ENCODE data around the gene TRAF7.

TRAF7 gene

DNA sequence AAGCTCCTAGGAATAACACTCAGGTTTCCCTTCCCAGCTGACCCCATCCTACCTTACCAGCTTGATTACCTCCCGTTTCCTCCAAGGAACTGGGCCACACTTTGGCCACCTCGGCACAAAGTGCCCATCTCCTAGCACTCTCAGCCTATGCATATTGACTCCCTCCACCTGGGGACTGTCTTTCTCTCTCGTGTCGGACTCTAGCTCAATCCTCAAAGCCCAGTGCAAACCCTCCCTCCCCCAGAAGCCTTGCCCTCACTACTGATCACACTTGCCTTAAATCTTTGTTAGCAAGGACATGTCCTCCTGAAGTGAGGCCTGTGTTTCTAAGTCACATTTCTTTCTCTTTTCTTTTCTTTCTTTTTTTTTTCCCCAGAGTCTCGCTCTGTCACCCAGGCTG lies 9.7 kb upstream of the TRAF7 start:
- H3K9ac ChIP-seq (ENCODE audit: low read length), result no peak overlapping the region
- no peak overlapping the region for H2AFZ ChIP-seq (ENCODE audit: low read length)
- DNase-seq, result no peak
- H3K27me3 ChIP-seq (replicated peaks; ENCODE audit: insufficient read depth, low read length), result 0 out of 2 replicates have a peak, but pooled peaks cover 9% of the 10 kb centered on the region
- H3F3A ChIP-seq (ENCODE audit: insufficient read depth, low read length), result peaks cover 30% of the 10 kb centered on the region
- H3K79me2 ChIP-seq (ENCODE audit: low read length), result no peaks in the 10 kb centered on the region
- no peak overlapping the region for H3K27ac ChIP-seq (ENCODE audit: low read length)
- H3K9me2 ChIP-seq (replicated peaks; ENCODE audit: insufficient read depth, low read length), result no peaks in the 10 kb centered on the region
- H3K36me3 ChIP-seq (replicated peaks; ENCODE audit: insufficient read depth, low read length), result no peaks in the 10 kb centered on the region
- no peak overlapping the region for H3K4me3 ChIP-seq (ENCODE audit: low read length)
- peaks cover 13% of the 10 kb centered on the region; the same call in 1 of the 2 replicates for H3K4me1 ChIP-seq (ENCODE audit: low read length)
- H3K4me2 ChIP-seq (ENCODE audit: low read depth, low read length), result no peak overlapping the region
- H4K20me1 ChIP-seq (ENCODE audit: insufficient read depth, low read length), result peaks cover 7% of the 10 kb centered on the region; the same call in 1 of the 2 replicates
- H3K9me3 ChIP-seq (replicated peaks; ENCODE audit: insufficient read depth, low read length), result no peaks in the 10 kb centered on the region
- TF ChIP-seq, protein P1, sequence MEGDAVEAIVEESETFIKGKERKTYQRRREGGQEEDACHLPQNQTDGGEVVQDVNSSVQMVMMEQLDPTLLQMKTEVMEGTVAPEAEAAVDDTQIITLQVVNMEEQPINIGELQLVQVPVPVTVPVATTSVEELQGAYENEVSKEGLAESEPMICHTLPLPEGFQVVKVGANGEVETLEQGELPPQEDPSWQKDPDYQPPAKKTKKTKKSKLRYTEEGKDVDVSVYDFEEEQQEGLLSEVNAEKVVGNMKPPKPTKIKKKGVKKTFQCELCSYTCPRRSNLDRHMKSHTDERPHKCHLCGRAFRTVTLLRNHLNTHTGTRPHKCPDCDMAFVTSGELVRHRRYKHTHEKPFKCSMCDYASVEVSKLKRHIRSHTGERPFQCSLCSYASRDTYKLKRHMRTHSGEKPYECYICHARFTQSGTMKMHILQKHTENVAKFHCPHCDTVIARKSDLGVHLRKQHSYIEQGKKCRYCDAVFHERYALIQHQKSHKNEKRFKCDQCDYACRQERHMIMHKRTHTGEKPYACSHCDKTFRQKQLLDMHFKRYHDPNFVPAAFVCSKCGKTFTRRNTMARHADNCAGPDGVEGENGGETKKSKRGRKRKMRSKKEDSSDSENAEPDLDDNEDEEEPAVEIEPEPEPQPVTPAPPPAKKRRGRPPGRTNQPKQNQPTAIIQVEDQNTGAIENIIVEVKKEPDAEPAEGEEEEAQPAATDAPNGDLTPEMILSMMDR (IDR thresholded peaks at IDR 0.05; ENCODE audit: low read length), result no peak
- no peak for TF ChIP-seq EZH2 (optimal IDR thresholded peaks at IDR 0.05; ENCODE audit: low read depth, low read length)
- no peak for TF ChIP-seq EZH2phosphoT487 (IDR thresholded peaks at IDR 0.05; ENCODE audit: low read length)

DNA sequence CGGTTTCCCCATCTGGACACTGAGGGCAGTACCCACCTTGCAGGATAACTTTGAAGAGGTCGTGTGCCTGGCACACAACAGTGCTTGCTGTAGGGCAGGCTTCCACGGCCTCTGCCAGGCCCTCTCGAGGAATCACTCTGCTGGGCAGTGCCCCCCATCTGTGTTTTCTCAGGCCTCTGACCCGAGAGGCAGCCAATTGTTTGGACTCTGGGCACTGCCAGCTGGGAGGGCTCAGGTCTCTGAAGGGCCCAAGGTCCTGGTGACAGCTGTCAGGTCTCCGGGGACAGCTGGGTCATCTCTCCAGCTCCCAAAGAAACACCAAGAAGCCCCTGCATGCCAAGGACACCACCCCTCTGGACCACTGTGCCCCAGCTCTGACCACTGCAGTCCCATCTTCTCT lies 8.2 kb upstream of the TRAF7 start:
- Histone ChIP-seq H4K20me1 (ENCODE audit: insufficient read depth, low read length) (peaks cover 20% of the 10 kb centered on the region), H3F3A (ENCODE audit: insufficient read depth, low read length) (peaks cover 45% of the 10 kb centered on the region)

DNA sequence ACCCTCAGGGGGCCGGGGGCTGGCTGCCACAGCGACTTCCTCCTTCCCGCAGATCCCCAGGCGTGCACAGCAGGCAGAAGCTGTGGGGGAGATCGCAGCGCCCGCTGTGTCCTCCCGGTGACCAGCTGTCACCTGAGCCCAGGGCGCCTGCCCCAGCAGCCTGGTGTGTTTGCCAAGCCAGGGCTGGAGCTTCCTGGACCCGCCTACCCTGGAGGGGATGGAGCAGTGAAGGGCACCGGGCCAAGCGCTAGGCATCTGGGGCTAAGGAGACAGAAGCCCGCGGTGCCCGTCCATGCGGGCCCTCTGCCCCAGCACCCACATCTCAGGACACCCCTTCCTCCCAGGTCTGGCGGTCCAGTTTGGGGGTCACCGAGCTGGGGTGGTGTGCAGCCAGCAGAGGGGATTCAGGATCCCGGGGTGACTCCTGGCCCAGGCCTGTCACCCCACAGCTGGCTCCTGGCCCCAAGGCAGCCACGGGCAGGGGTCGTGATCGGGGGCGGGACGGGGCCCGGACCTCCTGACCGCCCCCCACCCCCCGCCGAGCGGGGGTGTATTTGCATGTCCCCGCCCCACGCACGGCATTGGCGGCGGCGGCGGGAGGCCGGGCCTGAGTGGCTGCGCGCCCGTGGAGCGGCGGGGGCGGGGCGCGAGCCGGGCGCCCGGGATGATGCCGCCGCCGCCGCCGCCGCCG lies 7.5 kb upstream of the TRAF7 start, which contains the start of gene RAB26:
RAB26 (plus strand) TSS at position 645 of the 691 bp plus-strand sequence. CDS start 159 bp downstream, outside the sequence.
- Histone ChIP-seq H3K9ac (ENCODE audit: low read length) (peak within 1 kb of the TSS; percentile 60; the same call in 1 of the 2 replicates), H3F3A (ENCODE audit: insufficient read depth, low read length) (peaks cover 53% of the 10 kb centered on the region), H3K4me2 (ENCODE audit: low read depth, low read length) (peak within 1 kb of the TSS; percentile 99), H4K20me1 (ENCODE audit: insufficient read depth, low read length) (peaks cover 27% of the 10 kb centered on the region), H3K79me2 (ENCODE audit: low read length) (peaks cover 6% of the 10 kb centered on the region), H3K4me1 (ENCODE audit: low read length) (peaks cover 19% of the 10 kb centered on the region), H3K36me3 (replicated peaks; ENCODE audit: insufficient read depth, low read length) (no peaks in the 10 kb centered on the region), H3K4me3 (ENCODE audit: low read length) (peak within 1 kb of the TSS; percentile 67), H2AFZ (ENCODE audit: low read length) (peak within 1 kb of the TSS; percentile 93), H3K9me3 (replicated peaks; ENCODE audit: insufficient read depth, low read length) (no peaks in the 10 kb centered on the region), H3K27ac (ENCODE audit: low read length) (no peak within 1 kb of the TSS), H3K27me3 (replicated peaks; ENCODE audit: insufficient read depth, low read length) (no peaks in the 10 kb centered on the region), H3K9me2 (replicated peaks; ENCODE audit: insufficient read depth, low read length) (no peaks in the 10 kb centered on the region)
- peak; percentile 67 for DNase-seq
- TF ChIP-seq EZH2 (optimal IDR thresholded peaks at IDR 0.05; ENCODE audit: low read depth, low read length) (no peak), EZH2phosphoT487 (IDR thresholded peaks at IDR 0.05; ENCODE audit: low read length) (no peak)
- TF ChIP-seq, protein P1 (IDR thresholded peaks at IDR 0.05; ENCODE audit: low read length), result no peak

More for the DNA sequence above, 8.2 kb upstream of the TRAF7 start:
- Histone ChIP-seq H3K36me3 (replicated peaks; ENCODE audit: insufficient read depth, low read length) (no peaks in the 10 kb centered on the region), H3K27ac (ENCODE audit: low read length) (no peak overlapping the region), H3K9me3 (replicated peaks; ENCODE audit: insufficient read depth, low read length) (no peaks in the 10 kb centered on the region), H3K9ac (ENCODE audit: low read length) (no peak overlapping the region), H3K9me2 (replicated peaks; ENCODE audit: insufficient read depth, low read length) (no peaks in the 10 kb centered on the region), H3K4me3 (ENCODE audit: low read length) (no peak overlapping the region), H2AFZ (ENCODE audit: low read length) (no peak overlapping the region), H3K4me1 (ENCODE audit: low read length) (peaks cover 13% of the 10 kb centered on the region; the same call in 1 of the 2 replicates), H3K27me3 (replicated peaks; ENCODE audit: insufficient read depth, low read length) (no peaks in the 10 kb centered on the region), H3K4me2 (ENCODE audit: low read depth, low read length) (no peak overlapping the region), H3K79me2 (ENCODE audit: low read length) (no peaks in the 10 kb centered on the region; the same call in 1 of the 2 replicates)
- TF ChIP-seq, protein P1 (IDR thresholded peaks at IDR 0.05; ENCODE audit: low read length), result no peak
- no peak for TF ChIP-seq EZH2phosphoT487 (IDR thresholded peaks at IDR 0.05; ENCODE audit: low read length)
- DNase-seq, result no peak

All from MM.1S (cell line).